GM23338 (cell line): Measurements from ENCODE around the gene EXOC7. TPM values are rescaled to one million over a fixed set of nuclear protein-coding genes. Genes with fewer than 3 reads are reported as not detected.
A peak's percentile ranks its signal among the peaks of the same experiment; 100 is the strongest.
"Not testable (repeated sequence)": the region's sequence is repeated elsewhere in the genome, so short reads cannot be mapped to it uniquely, and the experiment has no call there.

Experiments
- ATAC-seq: fragments of 200-7000 bp; cut with Tn5 transposase; 3 replicates; pipeline ENCODE4 v1.9.1; 2020
- DNase-seq: peaks from one replicate; pipeline ENCODE4 v3.0.0-alpha.2; 2015; ENCODE audit warnings: low spot score
- H2AFZ ChIP-seq: fragments of 200-600 bp; sonication (generic); 2 replicates; pipeline ENCODE4 v1.8.0; 2016; ENCODE audit warnings: antibody characterized with exemption, mild to moderate bottlenecking, moderate library complexity
- H3F3A ChIP-seq: fragments of 200-600 bp; sonication (generic); replicated peaks from 2 replicates; pipeline ENCODE4 v1.8.0; 2017; ENCODE audit warnings: antibody characterized with exemption, mixed run types, low read depth
- H3K27ac ChIP-seq: fragments of 200-600 bp; sonication (generic); 2 replicates; pipeline ENCODE4 v1.6.1; 2016; ENCODE audit warnings: low read depth
- H3K27me3 ChIP-seq: fragments of 200-600 bp; sonication (generic); 2 replicates; pipeline ENCODE4 v1.8.0; 2016; ENCODE audit warnings: mild to moderate bottlenecking, mixed run types, moderate library complexity; ENCODE audit not compliant: insufficient read depth
- H3K36me3 ChIP-seq: fragments of 200-600 bp; sonication (generic); 2 replicates; pipeline ENCODE4 v1.8.0; 2016; ENCODE audit warnings: mild to moderate bottlenecking; ENCODE audit not compliant: insufficient read depth
- H3K4me1 ChIP-seq: fragments of 200-600 bp; sonication (generic); 2 replicates; pipeline ENCODE4 v1.8.0; 2016; ENCODE audit warnings: mild to moderate bottlenecking, moderate library complexity; ENCODE audit not compliant: insufficient read depth
- H3K4me2 ChIP-seq: fragments of 200-600 bp; sonication (generic); 2 replicates; pipeline ENCODE4 v1.7.1; 2017; ENCODE audit warnings: mixed run types
- H3K4me3 ChIP-seq: fragments of 200-600 bp; sonication (generic); 2 replicates; pipeline ENCODE4 v1.6.1; 2016; ENCODE audit warnings: mixed run types
- H3K79me2 ChIP-seq: fragments of 200-600 bp; sonication (generic); replicated peaks from 2 replicates; pipeline ENCODE4 v1.8.0; 2017; ENCODE audit warnings: mild to moderate bottlenecking; ENCODE audit not compliant: insufficient read depth
- H3K9me2 ChIP-seq: fragments of 200-600 bp; sonication (generic); 2 replicates; pipeline ENCODE4 v1.8.0; 2017; ENCODE audit not compliant: insufficient read depth
- H4K20me1 ChIP-seq: fragments of 200-600 bp; sonication (generic); replicated peaks from 2 replicates; pipeline ENCODE4 v1.8.0; 2017; ENCODE audit warnings: mild to moderate bottlenecking; ENCODE audit not compliant: insufficient read depth
- H3K27ac Mint-ChIP-seq: 2 replicates; pipeline ENCODE4 v1.8.0; 2020; ENCODE audit warnings: inconsistent platforms, mild to moderate bottlenecking, moderate library complexity, mixed read lengths
- H3K27me3 Mint-ChIP-seq: 3 replicates; pipeline ENCODE4 v1.8.0; 2022; ENCODE audit warnings: low read depth, mild to moderate bottlenecking, moderate library complexity, mixed read lengths, inconsistent platforms; ENCODE audit not compliant: insufficient read depth, poor library complexity
- H3K36me3 Mint-ChIP-seq: 3 replicates; pipeline ENCODE4 v1.8.0; 2021; ENCODE audit warnings: low read depth, mild to moderate bottlenecking, inconsistent platforms, moderate library complexity, mixed read lengths
- H3K4me1 Mint-ChIP-seq: 3 replicates; pipeline ENCODE4 v1.8.0; 2020; ENCODE audit warnings: mild to moderate bottlenecking, inconsistent platforms, mixed read lengths
- H3K4me3 Mint-ChIP-seq: 3 replicates; pipeline ENCODE4 v1.8.0; 2021; ENCODE audit warnings: moderate library complexity, mild to moderate bottlenecking, inconsistent platforms, mixed read lengths
- H3K9me3 Mint-ChIP-seq: 3 replicates; pipeline ENCODE4 v1.8.0; 2020; ENCODE audit warnings: moderate library complexity, mild to moderate bottlenecking, inconsistent platforms, mixed read lengths
- CREB1 ChIP-seq: fragments of 250-450 bp; sonication (Bioruptor Pico); IDR thresholded peaks from 2 replicates; pipeline ENCODE4 v1.5.0; 2020; ENCODE audit warnings: low read depth, mild to moderate bottlenecking, moderate library complexity
- CTCF ChIP-seq, 2 experiments: fragments of 200-600 bp in 1 of 2; sonication (generic) in 1 of 2; conservative IDR thresholded peaks; 2 replicates each; pipeline versions ENCODE4 v1.5.1 to v1.6.1; 2016 to 2017; ENCODE audit warnings: antibody characterized with exemption in 2 of 2, low read depth in 2 of 2, mild to moderate bottlenecking in 2 of 2, moderate library complexity in 1 of 2
- JUNB ChIP-seq: IDR thresholded peaks from one replicate; pipeline ENCODE4 v1.6.1; 2016; ENCODE audit warnings: antibody characterized with exemption; ENCODE audit not compliant: unreplicated experiment
- NANOG ChIP-seq: IDR thresholded peaks from 2 replicates; pipeline ENCODE4 v1.6.1; 2016; ENCODE audit warnings: antibody characterized with exemption, borderline replicate concordance
- POLR2AphosphoS5 ChIP-seq: IDR thresholded peaks from 2 replicates; pipeline ENCODE4 v1.6.1; 2016; ENCODE audit warnings: antibody characterized with exemption, low read depth
- ZNF114 ChIP-seq: fragments of 250-450 bp; sonication (Bioruptor Pico); IDR thresholded peaks from 2 replicates; pipeline ENCODE4 v1.5.0; 2020; ENCODE audit warnings: mild to moderate bottlenecking, moderate library complexity
- ZNF331 ChIP-seq: fragments of 250-450 bp; sonication (Bioruptor Pico); IDR thresholded peaks from 2 replicates; pipeline ENCODE4 v1.5.0; 2020; ENCODE audit warnings: low read depth, mild to moderate bottlenecking, moderate library complexity
- ZNF462 ChIP-seq: fragments of 250-450 bp; sonication (Bioruptor Pico); IDR thresholded peaks from 2 replicates; pipeline ENCODE4 v1.5.0; 2020; ENCODE audit warnings: mild to moderate bottlenecking, moderate library complexity
- polyA plus RNA-seq: library from polyadenylated mRNA; unstranded; fragments of >200 nt; fragmentation: Nextera tagmentation; extraction: Ambion mirVana; gene quantifications from 2 replicates; pipeline ENCODE4 v1.2.1, GENCODE V29; 2016
- total RNA-seq: library from RNA; depleted of rRNA; stranded (reverse); fragments of >200 nt; shearing (Covaris generic); gene quantifications from 2 replicates; pipeline ENCODE4 v1.2.3, GENCODE V29; 2014

The EXOC7 gene
- total and polyA plus RNA-seq, 2 experiments from 2014 or later, result 75.4 to 77.4 TPM

- not testable (repeated sequence) for H3K4me1 Mint-ChIP-seq, H3K27me3 Mint-ChIP-seq, H4K20me1 ChIP-seq, H3K4me3 ChIP-seq, H3K79me2 ChIP-seq, H3K27ac ChIP-seq, H3K27me3 ChIP-seq, H3K9me2 ChIP-seq, H3K4me2 ChIP-seq, H3K9me3 Mint-ChIP-seq, H3K4me1 ChIP-seq, H3F3A ChIP-seq, H3K27ac Mint-ChIP-seq, ATAC-seq, H2AFZ ChIP-seq, DNase-seq, H3K4me3 Mint-ChIP-seq
- peaks cover 64% of the 10 kb centered on the region for H3K36me3 ChIP-seq
- peaks cover 76% of the 10 kb centered on the region for H3K36me3 Mint-ChIP-seq
These were observed 45.3 kb downstream of the EXOC7 start for GRCh38 chr17:76058264-76058663.

GRCh38 chr17:76056882-76057281, 46.7 kb downstream of the EXOC7 start:
- DNase-seq, result no peak
- TF ChIP-seq NANOG, result no peak
- no peak for TF ChIP-seq ZNF462 (CRISPR knock-in tag)
- no peak for TF ChIP-seq JUNB
- TF ChIP-seq CTCF (conservative IDR thresholded peaks at IDR 0.05; ENCODE audit: low read depth in 2 of 2), result 0 out of 4 replicates have a peak, but pooled peaks of 1 of the 2 experiments have one; percentile 3
- no peak for TF ChIP-seq ZNF114 (CRISPR knock-in tag)
- TF ChIP-seq POLR2AphosphoS5, result no peak
- TF ChIP-seq CREB1, result no peak
- no peak for TF ChIP-seq ZNF331 (CRISPR knock-in tag)
- no peaks in the 10 kb centered on the region for H3K4me1 ChIP-seq
- Mint-ChIP-seq H3K4me3 (no peak overlapping the region), H3K27me3 (no peaks in the 10 kb centered on the region), H3K4me1 (no peaks in the 10 kb centered on the region), H3K27ac (no peak overlapping the region), H3K9me3 (no peaks in the 10 kb centered on the region), H3K36me3 (peaks cover 70% of the 10 kb centered on the region)
- H3K4me2 ChIP-seq, result no peak overlapping the region
- no peak overlapping the region for H3K4me3 ChIP-seq
- peaks cover 7% of the 10 kb centered on the region; the same call in 1 of the 2 replicates for H3K79me2 ChIP-seq
- H3K36me3 ChIP-seq, result peaks cover 58% of the 10 kb centered on the region
- H3K9me2 ChIP-seq, result no peaks in the 10 kb centered on the region
- no peak for ATAC-seq
- H3K27me3 ChIP-seq, result no peaks in the 10 kb centered on the region
- H2AFZ ChIP-seq, result no peak overlapping the region
- peaks cover 12% of the 10 kb centered on the region for H4K20me1 ChIP-seq
- no peak overlapping the region for H3K27ac ChIP-seq
- H3F3A ChIP-seq, result peaks cover 3% of the 10 kb centered on the region; the same call in 1 of the 2 replicates
